Activated CD8-positive, alpha-beta memory T cell treated with anti-CD3 and anti-CD28 coated beads for 36 hours (primary cell): Measurements from ENCODE around the gene SLC5A4. TPM values are rescaled to one million over a fixed set of nuclear protein-coding genes. Genes with fewer than 3 reads are reported as not detected.
"Not testable (repeated sequence)": the region's sequence is repeated elsewhere in the genome, so short reads cannot be mapped to it uniquely, and the experiment has no call there.

ENCODE experiments used
- CTCF ChIA-PET: fragments of 350-600 bp; sonication (Branson Sonifier 250); formaldehyde crosslinking; loops from one replicate; lab custom pipeline; 2021; ENCODE audit warnings: antibody characterized with exemption; lab: Charles Lee
- POLR2A ChIA-PET: fragments of 350-600 bp; sonication (Branson Sonifier 250); formaldehyde crosslinking; loops from one replicate; lab custom pipeline; 2021; ENCODE audit warnings: antibody characterized with exemption; lab: Charles Lee
- total RNA-seq, 2 experiments: library from RNA; stranded (reverse); gene quantifications; one replicate each; pipeline ENCODE4 v1.2.3, GENCODE V29; 2021

Gene SLC5A4
- not detected for total RNA-seq

GRCh38 chr22:32255217-32255616 lies at the start of gene SLC5A4:
Gene SLC5A4 (minus strand): TSS chr22:32255347. CDS start chr22:32255329, 18 bp downstream.
- ChIA-PET POLR2A (no interaction called here), CTCF (interaction anchor here (0.7 kb wide), 1 partner anchor 53 kb away, joined by 3 read pairs; no protein-coding TSS in a partner anchor)

GRCh38 chr22:32293921-32294320 lies 38.8 kb upstream of the SLC5A4 start:
- CTCF ChIA-PET, POLR2A ChIA-PET: not testable (repeated sequence)

GRCh38 chr22:32286290-32286840 lies 31.2 kb upstream of the SLC5A4 start:
- ChIA-PET POLR2A (no interaction called here), CTCF (no interaction called here)

- POLR2A ChIA-PET = no interaction called here
- CTCF ChIA-PET = no interaction called here
Observed at GRCh38 chr22:32281072-32281471, 25.9 kb upstream of the SLC5A4 start.

GRCh38 chr22:32275353-32275752 lies 20.2 kb upstream of the SLC5A4 start:
- POLR2A ChIA-PET, CTCF ChIA-PET: not testable (repeated sequence)

GRCh38 chr22:32271389-32271788 lies 16.2 kb upstream of the SLC5A4 start:
- CTCF ChIA-PET = no interaction called here

GRCh38 chr22:32270641-32271369 lies 15.7 kb upstream of the SLC5A4 start:
- ChIA-PET CTCF (no interaction called here), POLR2A (no interaction called here)

More at GRCh38 chr22:32271389-32271788, 16.2 kb upstream of the SLC5A4 start:
- POLR2A ChIA-PET = no interaction called here

GRCh38 chr22:32269316-32269715 lies 14.2 kb upstream of the SLC5A4 start:
- POLR2A ChIA-PET = no interaction called here
- CTCF ChIA-PET = no interaction called here

- ChIA-PET CTCF (interaction anchor here (1.2 to 1.9 kb wide), 4 partner anchors 67 to 296 kb away, joined by 4 to 10 read pairs (median 4); no protein-coding TSS in a partner anchor), POLR2A (no interaction called here)
Observed at GRCh38 chr22:32267011-32267410, 11.9 kb upstream of the SLC5A4 start.

- ChIA-PET POLR2A (interaction anchor here (0.5 kb wide), 1 partner anchor 36 kb away, joined by 3 read pairs; no protein-coding TSS in a partner anchor), CTCF (interaction anchor here (0.6 to 1.9 kb wide), 9 partner anchors 66 to 736 kb away, joined by 3 to 10 read pairs (median 4); no protein-coding TSS in a partner anchor)
Observed at GRCh38 chr22:32265882-32266767, 11.0 kb upstream of the SLC5A4 start.

GRCh38 chr22:32263678-32264077 lies 8.5 kb upstream of the SLC5A4 start:
- CTCF ChIA-PET, POLR2A ChIA-PET: not testable (repeated sequence)

- CTCF ChIA-PET = interaction anchor here (1.0 kb wide), 1 partner anchor 158 kb away, joined by 3 read pairs; no protein-coding TSS in a partner anchor
- POLR2A ChIA-PET = no interaction called here
Observed at GRCh38 chr22:32261306-32261705, 6.2 kb upstream of the SLC5A4 start.

- ChIA-PET POLR2A (no interaction called here), CTCF (no interaction called here)
Observed at GRCh38 chr22:32258791-32259190, 3.6 kb upstream of the SLC5A4 start.

GRCh38 chr22:32255726-32256125 lies 579 bp upstream of the SLC5A4 start:
- POLR2A ChIA-PET = no interaction called here
- CTCF ChIA-PET = interaction anchor here (0.7 kb wide), 1 partner anchor 54 kb away, joined by 3 read pairs; no protein-coding TSS in a partner anchor

GRCh38 chr22:32249231-32249630 lies 5.9 kb downstream of the SLC5A4 start:
- CTCF ChIA-PET = interaction anchor here (0.6 kb wide), 1 partner anchor 320 kb away, joined by 3 read pairs; no protein-coding TSS in a partner anchor

GRCh38 chr22:32248276-32248675 lies 6.9 kb downstream of the SLC5A4 start:
- CTCF ChIA-PET = no interaction called here
- POLR2A ChIA-PET = no interaction called here

More at GRCh38 chr22:32249231-32249630, 5.9 kb downstream of the SLC5A4 start:
- POLR2A ChIA-PET = no interaction called here

GRCh38 chr22:32246166-32246565 lies 9.0 kb downstream of the SLC5A4 start:
- CTCF ChIA-PET = no interaction called here

GRCh38 chr22:32245042-32245441 lies 10.1 kb downstream of the SLC5A4 start:
- ChIA-PET CTCF (no interaction called here), POLR2A (no interaction called here)

More at GRCh38 chr22:32246166-32246565, 9.0 kb downstream of the SLC5A4 start:
- POLR2A ChIA-PET = no interaction called here

- CTCF ChIA-PET = no interaction called here
- POLR2A ChIA-PET = no interaction called here
Observed at GRCh38 chr22:32244547-32244946, 10.6 kb downstream of the SLC5A4 start.
